Measurements from ENCODE around the gene NEUROG2. TPM values are rescaled to one million over a fixed set of nuclear protein-coding genes. Genes with fewer than 3 reads are reported as not detected.

The NEUROG2 gene
- polyA plus RNA-seq, 1 donor (not counting 4 experiments of a cell fraction or from before 2014, with no cell fraction given) = not detected

DNA sequence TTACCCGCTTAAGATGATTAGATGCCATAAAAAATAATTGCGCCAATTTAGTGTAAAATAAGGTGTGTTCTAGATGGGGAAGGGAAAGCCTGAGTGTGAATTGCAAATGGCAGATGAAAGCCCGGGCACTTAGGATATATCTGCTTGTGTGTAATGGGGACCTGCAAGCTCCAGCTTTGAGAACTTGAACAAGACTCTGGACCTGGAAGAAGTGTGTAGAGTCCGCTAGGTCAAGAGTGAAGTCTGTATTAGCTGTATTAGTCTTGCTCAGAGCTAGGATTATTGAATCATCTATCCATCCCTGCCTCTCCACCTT is 4.2 kb downstream of the NEUROG2 start:
- Histone ChIP-seq H3K9me1 (ENCODE audit: control insufficient read depth, extremely low read depth, insufficient read depth, low read length) (no peaks in the 10 kb centered on the region), H3K9ac (ENCODE audit: control insufficient read depth, extremely low read depth, insufficient read depth, low read length) (no peak overlapping the region), H3K79me2 (ENCODE audit: control insufficient read depth, insufficient read depth, low read length) (no peaks in the 10 kb centered on the region), H3K27me3 (ENCODE audit: control insufficient read depth, extremely low read depth, insufficient read depth, low read length) (peaks cover 86% of the 10 kb centered on the region), H3K9me3 (ENCODE audit: control insufficient read depth, low read depth, low read length) (no peaks in the 10 kb centered on the region), H3K36me3 (ENCODE audit: control insufficient read depth in 2 of 2, extremely low read depth in 1 of 2, insufficient read depth in 2 of 2, low read length in 2 of 2) (no peaks in the 10 kb centered on the region), H3K27ac (ENCODE audit: control insufficient read depth, insufficient read depth, low read length) (no peak overlapping the region), H3K4me2 (ENCODE audit: control insufficient read depth, extremely low read depth, insufficient read depth, low read depth, low read length) (no peak overlapping the region), H3K4me3 (ENCODE audit: control insufficient read depth in 2 of 3, extremely low read depth in 1 of 3, insufficient read depth in 2 of 3, low read depth in 1 of 3, low read length in 3 of 3) (no peak overlapping the region), H2AFZ (ENCODE audit: control insufficient read depth, low read length) (no peak overlapping the region), H4K20me1 (ENCODE audit: control insufficient read depth, extremely low read depth, insufficient read depth, low read length) (peaks cover 5% of the 10 kb centered on the region), H3K4me1 (ENCODE audit: control insufficient read depth, extremely low read depth, insufficient read depth, low read length) (peaks cover 10% of the 10 kb centered on the region)
- no peak for DNase-seq (ENCODE audit: low read depth, low spot score)
- TF ChIP-seq EZH2 (IDR thresholded peaks at IDR 0.05; ENCODE audit: low read length) = no peak
- TF ChIP-seq, protein P1, sequence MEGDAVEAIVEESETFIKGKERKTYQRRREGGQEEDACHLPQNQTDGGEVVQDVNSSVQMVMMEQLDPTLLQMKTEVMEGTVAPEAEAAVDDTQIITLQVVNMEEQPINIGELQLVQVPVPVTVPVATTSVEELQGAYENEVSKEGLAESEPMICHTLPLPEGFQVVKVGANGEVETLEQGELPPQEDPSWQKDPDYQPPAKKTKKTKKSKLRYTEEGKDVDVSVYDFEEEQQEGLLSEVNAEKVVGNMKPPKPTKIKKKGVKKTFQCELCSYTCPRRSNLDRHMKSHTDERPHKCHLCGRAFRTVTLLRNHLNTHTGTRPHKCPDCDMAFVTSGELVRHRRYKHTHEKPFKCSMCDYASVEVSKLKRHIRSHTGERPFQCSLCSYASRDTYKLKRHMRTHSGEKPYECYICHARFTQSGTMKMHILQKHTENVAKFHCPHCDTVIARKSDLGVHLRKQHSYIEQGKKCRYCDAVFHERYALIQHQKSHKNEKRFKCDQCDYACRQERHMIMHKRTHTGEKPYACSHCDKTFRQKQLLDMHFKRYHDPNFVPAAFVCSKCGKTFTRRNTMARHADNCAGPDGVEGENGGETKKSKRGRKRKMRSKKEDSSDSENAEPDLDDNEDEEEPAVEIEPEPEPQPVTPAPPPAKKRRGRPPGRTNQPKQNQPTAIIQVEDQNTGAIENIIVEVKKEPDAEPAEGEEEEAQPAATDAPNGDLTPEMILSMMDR (optimal IDR thresholded peaks at IDR 0.05 in 1 of 3, IDR thresholded peaks at IDR 0.05 in 1 of 3, conservative IDR thresholded peaks at IDR 0.05 in 1 of 3; ENCODE audit: extremely low read depth in 1 of 3, insufficient read depth in 2 of 3, low read length in 3 of 3) = no peak
- FAIRE-seq = no peak
- dilution Hi-C loops (cut with MboI; ENCODE audit: extremely low pct_ligation_motif_present, low sequenced_read_pairs) = no loop called here

DNA sequence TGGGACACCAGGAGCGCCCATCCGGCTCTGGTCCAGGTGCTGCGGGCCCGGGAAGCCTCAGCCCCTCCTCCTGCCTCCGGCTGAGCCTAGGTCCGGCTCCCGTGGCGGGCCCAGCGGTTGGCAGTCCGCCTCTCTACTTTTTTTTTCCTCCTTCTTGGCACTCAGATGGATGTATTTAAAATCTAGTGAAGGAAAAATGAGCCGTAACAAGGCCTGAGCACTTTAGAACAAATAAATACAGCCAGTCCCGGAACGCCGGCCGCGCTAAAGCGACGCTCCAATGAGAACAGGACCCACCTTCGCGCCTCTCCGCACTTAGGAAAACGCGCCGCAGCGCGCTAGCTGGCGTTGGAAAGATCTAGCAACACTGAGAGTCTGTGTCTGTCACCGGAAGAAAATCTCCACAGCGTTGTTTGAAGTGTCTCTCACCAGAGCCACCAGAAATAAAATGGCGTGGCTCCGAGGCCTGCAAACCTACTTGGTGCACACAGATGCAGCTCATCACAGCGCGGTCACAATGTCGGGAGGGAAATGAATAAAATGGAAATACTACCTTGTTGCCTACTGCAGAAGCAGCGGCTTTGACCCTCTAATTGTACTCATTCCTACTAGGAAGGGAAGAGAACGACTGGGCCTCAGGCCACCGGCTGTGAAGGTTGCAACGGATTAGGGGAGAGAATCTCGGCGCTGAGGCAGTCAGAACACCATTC is 4.7 kb downstream of the NEUROG2 start:
- TF ChIP-seq EZH2 (IDR thresholded peaks at IDR 0.05; ENCODE audit: low read length) = peak; percentile 53
- TF ChIP-seq, protein P1 (optimal IDR thresholded peaks at IDR 0.05 in 1 of 3, IDR thresholded peaks at IDR 0.05 in 1 of 3, conservative IDR thresholded peaks at IDR 0.05 in 1 of 3; ENCODE audit: extremely low read depth in 1 of 3, insufficient read depth in 2 of 3, low read length in 3 of 3) = no peak
- Histone ChIP-seq H3K4me3 (ENCODE audit: control insufficient read depth in 2 of 3, extremely low read depth in 1 of 3, insufficient read depth in 2 of 3, low read depth in 1 of 3, low read length in 3 of 3) (no peak overlapping the region), H2AFZ (ENCODE audit: control insufficient read depth, low read length) (no peak overlapping the region), H4K20me1 (ENCODE audit: control insufficient read depth, extremely low read depth, insufficient read depth, low read length) (peaks cover 5% of the 10 kb centered on the region), H3K36me3 (ENCODE audit: control insufficient read depth in 2 of 2, extremely low read depth in 1 of 2, insufficient read depth in 2 of 2, low read length in 2 of 2) (no peaks in the 10 kb centered on the region), H3K9ac (ENCODE audit: control insufficient read depth, extremely low read depth, insufficient read depth, low read length) (no peak overlapping the region), H3K79me2 (ENCODE audit: control insufficient read depth, insufficient read depth, low read length) (no peaks in the 10 kb centered on the region), H3K27ac (ENCODE audit: control insufficient read depth, insufficient read depth, low read length) (no peak overlapping the region), H3K27me3 (ENCODE audit: control insufficient read depth, extremely low read depth, insufficient read depth, low read length) (peaks cover 85% of the 10 kb centered on the region), H3K4me1 (ENCODE audit: control insufficient read depth, extremely low read depth, insufficient read depth, low read length) (peaks cover 10% of the 10 kb centered on the region), H3K9me1 (ENCODE audit: control insufficient read depth, extremely low read depth, insufficient read depth, low read length) (no peaks in the 10 kb centered on the region), H3K4me2 (ENCODE audit: control insufficient read depth, extremely low read depth, insufficient read depth, low read depth, low read length) (no peak overlapping the region), H3K9me3 (ENCODE audit: control insufficient read depth, low read depth, low read length) (no peaks in the 10 kb centered on the region)
- dilution Hi-C loops (cut with MboI; ENCODE audit: extremely low pct_ligation_motif_present, low sequenced_read_pairs) = no loop called here
- FAIRE-seq = no peak
- DNase-seq (ENCODE audit: low read depth, low spot score) = no peak

Data from keratinocyte (primary cell).